ENCODE results near the gene ZNF407. TPM values are rescaled to one million over a fixed set of nuclear protein-coding genes. Genes with fewer than 3 reads are reported as not detected.

ZNF407 gene
- total and polyA plus RNA-seq, 2 of the 13 experiments (the other 11 are each of a cell fraction or from before 2014, with no cell fraction given), result 2.3 to 8.7 TPM

- TF ChIP-seq GLMP (CRISPR knock-in tag; IDR thresholded peaks at IDR 0.05; ENCODE audit: borderline replicate concordance), result no peak
- TF ChIP-seq ZNF569 (CRISPR knock-in tag; IDR thresholded peaks at IDR 0.05; ENCODE audit: borderline replicate concordance), result no peak
- TF ChIP-seq POLR2AphosphoS5 (IDR thresholded peaks at IDR 0.05; ENCODE audit: low read depth, low read length), result no peak
These were observed 351.9 kb downstream of the ZNF407 start (continued) for GRCh38 chr18:74949611-74950010.

DNA sequence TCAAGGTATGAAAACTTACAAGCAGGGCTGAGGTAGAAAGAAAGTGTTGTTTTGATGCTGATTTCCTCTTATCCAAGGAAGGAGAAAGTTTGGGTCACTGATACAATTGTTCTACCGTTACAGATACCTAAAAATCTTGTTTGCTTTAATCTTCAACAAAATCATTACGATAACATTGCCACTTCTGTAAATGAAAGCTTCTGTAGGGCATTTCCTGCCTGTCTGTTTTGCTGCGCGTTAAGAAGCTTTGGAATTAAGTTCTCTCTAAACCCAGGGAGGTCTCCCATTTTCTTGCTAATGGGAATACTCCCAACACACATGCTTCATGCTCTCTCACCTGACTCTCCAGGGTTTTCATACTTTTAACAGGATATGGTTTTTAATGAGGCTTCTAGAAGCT is 352.8 kb downstream of the ZNF407 start:
- ChIA-PET CTCF (ENCODE audit: low intra/inter-chr PET ratio, low total read pairs) (no interaction called here), POLR2A (no interaction called here)
- H3K27ac ChIP-seq (ENCODE audit: extremely low read length, insufficient read depth, low read length), result no peak overlapping the region
- no peak for TF ChIP-seq ZNF549 (CRISPR knock-in tag; IDR thresholded peaks at IDR 0.05)
- TF ChIP-seq ZNF652 (CRISPR knock-in tag; IDR thresholded peaks at IDR 0.05; ENCODE audit: borderline replicate concordance, low read depth), result no peak
- no peak for TF ChIP-seq MIER3 (CRISPR knock-in tag; IDR thresholded peaks at IDR 0.05; ENCODE audit: borderline replicate concordance)
- no peak for TF ChIP-seq CREM (IDR thresholded peaks at IDR 0.05)
- TF ChIP-seq CREM (CRISPR knock-in tag; IDR thresholded peaks at IDR 0.05), result no peak
- no peak for TF ChIP-seq SIN3A (IDR thresholded peaks at IDR 0.05; ENCODE audit: borderline replicate concordance, low read depth, low read length)
- no peak for TF ChIP-seq ZNF747 (CRISPR knock-in tag; IDR thresholded peaks at IDR 0.05; ENCODE audit: borderline replicate concordance)
- no peak for TF ChIP-seq ZSCAN30 (CRISPR knock-in tag; IDR thresholded peaks at IDR 0.05)
- no peak for TF ChIP-seq ZNF232 (CRISPR knock-in tag; IDR thresholded peaks at IDR 0.05; ENCODE audit: borderline replicate concordance)
- TF ChIP-seq TBX2 (CRISPR knock-in tag; IDR thresholded peaks at IDR 0.05; ENCODE audit: borderline replicate concordance), result no peak
- no peak for TF ChIP-seq GATA4 (IDR thresholded peaks at IDR 0.05; ENCODE audit: borderline replicate concordance, low read depth)
- no peak for TF ChIP-seq ZNF709 (CRISPR knock-in tag; IDR thresholded peaks at IDR 0.05)
- TF ChIP-seq, protein P1, sequence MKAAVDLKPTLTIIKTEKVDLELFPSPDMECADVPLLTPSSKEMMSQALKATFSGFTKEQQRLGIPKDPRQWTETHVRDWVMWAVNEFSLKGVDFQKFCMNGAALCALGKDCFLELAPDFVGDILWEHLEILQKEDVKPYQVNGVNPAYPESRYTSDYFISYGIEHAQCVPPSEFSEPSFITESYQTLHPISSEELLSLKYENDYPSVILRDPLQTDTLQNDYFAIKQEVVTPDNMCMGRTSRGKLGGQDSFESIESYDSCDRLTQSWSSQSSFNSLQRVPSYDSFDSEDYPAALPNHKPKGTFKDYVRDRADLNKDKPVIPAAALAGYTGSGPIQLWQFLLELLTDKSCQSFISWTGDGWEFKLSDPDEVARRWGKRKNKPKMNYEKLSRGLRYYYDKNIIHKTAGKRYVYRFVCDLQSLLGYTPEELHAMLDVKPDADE (CRISPR knock-in tag; IDR thresholded peaks at IDR 0.05), result no peak
- no peak for TF ChIP-seq POGK (CRISPR knock-in tag; conservative IDR thresholded peaks at IDR 0.05)
- TF ChIP-seq, protein P2, sequence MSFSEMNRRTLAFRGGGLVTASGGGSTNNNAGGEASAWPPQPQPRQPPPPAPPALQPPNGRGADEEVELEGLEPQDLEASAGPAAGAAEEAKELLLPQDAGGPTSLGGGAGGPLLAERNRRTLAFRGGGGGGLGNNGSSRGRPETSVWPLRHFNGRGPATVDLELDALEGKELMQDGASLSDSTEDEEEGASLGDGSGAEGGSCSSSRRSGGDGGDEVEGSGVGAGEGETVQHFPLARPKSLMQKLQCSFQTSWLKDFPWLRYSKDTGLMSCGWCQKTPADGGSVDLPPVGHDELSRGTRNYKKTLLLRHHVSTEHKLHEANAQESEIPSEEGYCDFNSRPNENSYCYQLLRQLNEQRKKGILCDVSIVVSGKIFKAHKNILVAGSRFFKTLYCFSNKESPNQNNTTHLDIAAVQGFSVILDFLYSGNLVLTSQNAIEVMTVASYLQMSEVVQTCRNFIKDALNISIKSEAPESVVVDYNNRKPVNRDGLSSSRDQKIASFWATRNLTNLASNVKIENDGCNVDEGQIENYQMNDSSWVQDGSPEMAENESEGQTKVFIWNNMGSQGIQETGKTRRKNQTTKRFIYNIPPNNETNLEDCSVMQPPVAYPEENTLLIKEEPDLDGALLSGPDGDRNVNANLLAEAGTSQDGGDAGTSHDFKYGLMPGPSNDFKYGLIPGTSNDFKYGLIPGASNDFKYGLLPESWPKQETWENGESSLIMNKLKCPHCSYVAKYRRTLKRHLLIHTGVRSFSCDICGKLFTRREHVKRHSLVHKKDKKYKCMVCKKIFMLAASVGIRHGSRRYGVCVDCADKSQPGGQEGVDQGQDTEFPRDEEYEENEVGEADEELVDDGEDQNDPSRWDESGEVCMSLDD (CRISPR knock-in tag; IDR thresholded peaks at IDR 0.05; ENCODE audit: borderline replicate concordance), result no peak

More for the DNA sequence above, 352.8 kb downstream of the ZNF407 start:
- H3K79me2 ChIP-seq (ENCODE audit: insufficient read depth, low read length), result no peaks in the 10 kb centered on the region
- no peak for ATAC-seq
- H3K9ac ChIP-seq (ENCODE audit: insufficient read depth, low read depth, low read length), result no peak overlapping the region
- peaks cover 7% of the 10 kb centered on the region; the same call in 1 of the 2 replicates for H3K4me1 ChIP-seq (ENCODE audit: insufficient read depth, low read length)
- no peak for FAIRE-seq
- H3K27me3 ChIP-seq (ENCODE audit: control insufficient read depth in 1 of 2, insufficient read depth in 2 of 2, low read length in 2 of 2), result no peaks in the 10 kb centered on the region
- H3K36me3 ChIP-seq (replicated peaks in 1 of 2; ENCODE audit: control insufficient read depth in 1 of 2, insufficient read depth in 2 of 2, low read length in 2 of 2), result no peaks in the 10 kb centered on the region
- in situ Hi-C loops (cut with HindIII; ENCODE audit: extremely low pct_ligation_motif_present, low pct_unique_long_range_greater_than_20kb), result no loop called here
- BruUV-seq (replicated peaks), result no TSS peak
- 99% methylated on average over 4 of the region's 4 CpGs for WGBS (ENCODE audit: low lambda C conversion rate)
- no peak for DNase-seq (ENCODE audit: low spot score)
- H2AFZ ChIP-seq (ENCODE audit: low read length), result no peak overlapping the region
- intact Hi-C loops (cut with micrococcal nuclease; ENCODE audit: unreplicated experiment), result no loop called here
- H4K20me1 ChIP-seq (ENCODE audit: insufficient read depth, low read length), result no peaks in the 10 kb centered on the region
- H3K4me3 ChIP-seq (replicated peaks in 1 of 3; ENCODE audit: insufficient read depth in 1 of 3, low read depth in 2 of 3, low read length in 3 of 3), result no peak overlapping the region
- no peaks in the 10 kb centered on the region for H3K9me3 ChIP-seq (ENCODE audit: low read length)
- no peak overlapping the region for H3K4me2 ChIP-seq (ENCODE audit: low read depth, low read length)
